Brain microvascular endothelial cell (primary cell): ENCODE data around the gene WRAP53.
"Not testable (repeated sequence)": the region's sequence is repeated elsewhere in the genome, so short reads cannot be mapped to it uniquely, and the experiment has no call there.

ENCODE experiments used
- DNase-seq: peaks from one replicate; pipeline ENCODE4 v3.0.0-alpha.2; 2020
- H3K27ac ChIP-seq: fragments of 250-450 bp; sonication (Bioruptor Pico); 2 replicates; pipeline ENCODE4 v1.5.1; 2020; ENCODE audit warnings: mild to moderate bottlenecking, moderate library complexity
- H3K27me3 ChIP-seq: fragments of 250-450 bp; sonication (Bioruptor Pico); replicated peaks from 2 replicates; pipeline ENCODE4 v1.5.1; 2020; ENCODE audit warnings: mild to moderate bottlenecking
- H3K36me3 ChIP-seq: fragments of 250-450 bp; sonication (Bioruptor Pico); replicated peaks from 2 replicates; pipeline ENCODE4 v1.5.1; 2020; ENCODE audit warnings: mild to moderate bottlenecking
- H3K4me3 ChIP-seq: 2 replicates; pipeline ENCODE4 v1.5.1; 2011; ENCODE audit warnings: low read depth, mild to moderate bottlenecking, control low read depth, low read length, moderate library complexity
- CTCF ChIP-seq: IDR thresholded peaks from 2 replicates; pipeline ENCODE4 v1.5.1; 2011; ENCODE audit warnings: low read depth, mild to moderate bottlenecking, moderate library complexity, low read length, control low read depth, inconsistent platforms; ENCODE audit errors: missing control alignments
- in situ Hi-C: cut with HindIII; loops from 2 replicates; pipeline ENCODE4 v1.10.0; 2017; ENCODE audit warnings: low sequenced_read_pairs, low pct_ligation_motif_present

Gene WRAP53

GRCh38 chr17:7687908-7688807 is at the start of gene WRAP53:
TSS of gene WRAP53 (plus strand) at chr17:7688477. CDS start at chr17:7688649, 172 bp downstream.
- in situ Hi-C loops: no loop called here
- H3K27ac ChIP-seq: peak within 1 kb of the TSS; percentile 97
- peak; percentile 99 for DNase-seq
- no peaks in the 10 kb centered on the region for H3K27me3 ChIP-seq
- H3K36me3 ChIP-seq: peaks cover 3% of the 10 kb centered on the region
- H3K4me3 ChIP-seq: peak within 1 kb of the TSS; percentile 95
- peak; percentile 99 for TF ChIP-seq CTCF

GRCh38 chr17:7640783-7641182 is 47.5 kb upstream of the WRAP53 start:
- in situ Hi-C loops: no loop called here
- H3K4me3 ChIP-seq: no peak overlapping the region
- H3K36me3 ChIP-seq: no peaks in the 10 kb centered on the region
- TF ChIP-seq CTCF: no peak
- no peaks in the 10 kb centered on the region for H3K27me3 ChIP-seq
- DNase-seq: no peak
- H3K27ac ChIP-seq: no peak overlapping the region

- H3K27me3 ChIP-seq, DNase-seq, H3K27ac ChIP-seq, H3K36me3 ChIP-seq, in situ Hi-C loops, H3K4me3 ChIP-seq: not testable (repeated sequence)
Observed at GRCh38 chr17:7641635-7642034, 46.6 kb upstream of the WRAP53 start.

- H3K27me3 ChIP-seq: no peaks in the 10 kb centered on the region
- H3K36me3 ChIP-seq: no peaks in the 10 kb centered on the region
- in situ Hi-C loops: no loop called here
- DNase-seq: no peak
- no peak overlapping the region for H3K27ac ChIP-seq
- TF ChIP-seq CTCF: no peak
- no peak overlapping the region for H3K4me3 ChIP-seq
Observed at GRCh38 chr17:7644775-7645174, 43.5 kb upstream of the WRAP53 start.

- Histone ChIP-seq H3K27ac (no peak overlapping the region), H3K4me3 (no peak overlapping the region), H3K27me3 (peaks cover 6% of the 10 kb centered on the region), H3K36me3 (no peaks in the 10 kb centered on the region)
- no peak for TF ChIP-seq CTCF
- no peak for DNase-seq
- in situ Hi-C loops: no loop called here
Observed at GRCh38 chr17:7646457-7646856, 41.8 kb upstream of the WRAP53 start.

- H3K36me3 ChIP-seq: no peaks in the 10 kb centered on the region
- no peak overlapping the region for H3K27ac ChIP-seq
- H3K27me3 ChIP-seq: peaks cover 12% of the 10 kb centered on the region
- in situ Hi-C loops: no loop called here
- H3K4me3 ChIP-seq: no peak overlapping the region
- TF ChIP-seq CTCF: no peak
- no peak for DNase-seq
Observed at GRCh38 chr17:7647018-7647417, 41.3 kb upstream of the WRAP53 start.
